GM21825 (cell line): ENCODE data around the gene PPP1R1B.

Source experiments
- ATAC-seq: cut with Tn5 transposase; IDR thresholded peaks from one replicate; pipeline ENCODE4 v1.9.1; 2021; ENCODE audit warnings: mild to moderate bottlenecking, moderate library complexity; ENCODE audit not compliant: unreplicated experiment

The PPP1R1B gene

DNA sequence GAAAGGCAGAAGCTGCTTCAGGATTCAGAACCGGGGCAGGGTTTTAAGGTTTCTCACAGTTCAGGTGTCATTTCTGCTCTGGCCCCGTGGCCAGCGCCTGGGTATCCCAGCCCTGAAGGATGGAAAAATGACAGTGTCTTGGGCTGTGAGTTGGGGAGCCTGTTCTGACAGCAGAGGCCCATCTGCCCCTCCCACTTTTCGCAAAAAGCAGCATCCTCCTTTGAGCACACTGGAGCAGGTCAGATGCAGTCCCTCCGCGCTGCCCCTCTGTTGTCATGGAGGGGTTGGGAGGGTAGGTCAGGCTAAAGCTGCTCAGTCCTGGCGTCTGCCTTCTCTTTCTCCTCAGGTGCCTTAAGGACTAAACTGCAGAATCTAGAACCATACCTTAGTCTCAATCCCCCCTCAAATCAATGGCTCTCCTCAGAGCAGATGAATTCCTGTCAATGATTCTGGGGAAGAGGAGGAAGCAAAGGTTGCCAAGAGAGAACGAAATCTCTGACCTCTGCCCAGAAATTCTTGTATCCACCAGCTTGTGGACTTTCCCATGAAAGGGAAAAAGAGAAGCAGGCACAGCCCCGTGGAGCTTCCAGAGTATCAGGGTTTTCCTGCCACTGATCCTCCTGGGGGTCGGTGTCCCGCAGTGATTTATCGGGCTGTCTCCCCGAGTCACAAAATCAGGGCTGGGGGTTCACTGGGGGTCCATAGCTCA is 26.3 kb upstream of the PPP1R1B start:
- ATAC-seq: no peak

DNA sequence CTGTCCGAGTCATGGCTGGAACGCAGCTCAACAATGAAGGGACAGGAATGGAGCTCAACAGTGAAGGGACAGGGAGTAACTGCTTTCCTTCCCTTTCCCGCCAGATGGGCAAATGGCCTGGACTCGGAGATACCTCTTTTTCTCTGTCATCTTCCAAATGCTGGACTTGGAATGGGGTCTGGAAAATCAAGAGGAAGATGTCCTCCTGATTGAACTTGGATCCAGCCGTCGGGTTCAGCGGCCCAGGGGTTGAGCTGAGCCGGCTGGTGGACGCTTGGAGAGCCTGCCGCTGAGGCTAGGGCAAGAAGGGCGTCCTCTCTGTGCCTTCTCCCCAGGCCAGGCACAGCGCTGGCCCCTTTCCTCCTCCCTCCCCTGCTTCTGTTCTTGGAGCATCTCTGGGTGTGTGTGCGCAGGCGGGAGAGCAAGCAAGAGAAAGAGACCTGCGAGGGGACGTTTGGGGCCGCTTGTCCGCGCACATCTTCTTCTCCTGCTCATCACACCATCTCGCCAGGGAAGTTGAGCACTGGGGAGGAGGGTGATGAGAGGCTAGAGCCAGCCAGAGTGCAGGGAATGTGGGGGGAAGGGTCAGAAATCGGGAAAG is 25.7 kb upstream of the PPP1R1B start:
- ATAC-seq: no peak

DNA sequence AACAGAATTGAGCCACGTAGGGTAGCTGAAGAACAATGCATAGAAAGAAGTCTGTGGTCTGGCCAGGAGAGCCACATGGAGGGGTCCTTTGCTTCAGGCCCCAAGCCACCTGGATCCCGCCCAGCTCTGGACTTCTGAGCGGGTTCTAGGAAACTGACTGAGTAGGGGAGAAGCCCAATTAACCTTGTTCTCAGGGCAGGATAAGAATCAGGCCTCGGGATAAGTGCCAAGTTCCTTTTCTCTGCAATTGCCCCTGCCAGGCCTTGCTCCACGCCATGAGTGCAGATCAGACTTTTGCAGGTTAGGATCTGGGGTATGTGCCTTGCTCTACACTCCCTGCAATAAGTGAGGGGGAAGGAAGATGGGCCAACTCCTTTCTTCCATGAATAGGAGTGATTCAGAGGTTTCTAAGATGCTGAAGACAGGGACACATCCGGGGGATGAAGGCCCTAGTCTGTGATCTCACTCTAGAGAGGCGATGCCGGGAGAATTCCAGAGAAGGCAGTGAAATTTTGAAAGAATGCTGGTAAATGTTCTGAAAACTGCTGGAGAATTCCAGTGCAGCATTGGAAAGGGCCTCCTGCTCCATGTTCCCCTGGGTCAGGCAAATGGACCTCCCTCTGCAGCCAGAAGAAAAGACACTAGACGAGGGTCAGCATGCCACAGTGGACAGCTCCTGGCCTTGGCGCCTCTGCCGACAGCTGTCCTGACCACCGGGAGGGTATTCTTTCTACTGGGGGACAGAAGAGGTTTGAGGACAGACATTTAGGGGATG is 24.8 kb upstream of the PPP1R1B start:
- no peak for ATAC-seq

GRCh38 chr17:39602533-39603303 is 24.0 kb upstream of the PPP1R1B start:
- ATAC-seq: no peak

GRCh38 chr17:39603304-39604016 is 23.3 kb upstream of the PPP1R1B start:
- no peak for ATAC-seq

DNA sequence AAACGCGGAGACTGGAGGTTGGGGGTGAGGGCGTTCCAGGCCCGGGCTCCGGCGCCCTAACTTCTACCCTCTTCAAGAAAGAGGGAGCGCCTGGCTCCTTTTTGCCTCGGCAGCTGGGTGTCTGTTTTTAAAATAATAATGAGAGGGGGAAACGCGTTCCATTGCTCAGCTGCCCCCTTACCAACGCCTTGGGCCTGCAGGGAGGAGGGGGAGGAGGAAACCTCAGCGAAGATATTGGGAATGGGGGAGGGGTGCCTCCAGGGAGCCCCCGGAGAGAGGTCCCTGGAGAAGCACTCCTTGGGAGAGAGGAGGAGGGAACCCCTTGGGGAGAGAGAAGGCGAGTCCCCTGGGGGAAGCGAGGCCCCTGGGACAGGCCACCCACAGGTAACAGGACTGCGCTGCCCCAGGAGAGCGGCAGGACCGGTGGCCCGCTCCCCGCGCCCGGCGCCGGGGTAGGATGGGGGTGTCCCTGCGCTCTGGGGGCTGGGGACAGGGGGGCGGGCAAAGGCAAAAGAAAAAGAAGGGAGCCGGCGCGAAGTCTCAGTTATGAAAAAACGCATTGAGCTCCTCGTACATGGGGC is 21.8 kb upstream of the PPP1R1B start:
- ATAC-seq: no peak

DNA sequence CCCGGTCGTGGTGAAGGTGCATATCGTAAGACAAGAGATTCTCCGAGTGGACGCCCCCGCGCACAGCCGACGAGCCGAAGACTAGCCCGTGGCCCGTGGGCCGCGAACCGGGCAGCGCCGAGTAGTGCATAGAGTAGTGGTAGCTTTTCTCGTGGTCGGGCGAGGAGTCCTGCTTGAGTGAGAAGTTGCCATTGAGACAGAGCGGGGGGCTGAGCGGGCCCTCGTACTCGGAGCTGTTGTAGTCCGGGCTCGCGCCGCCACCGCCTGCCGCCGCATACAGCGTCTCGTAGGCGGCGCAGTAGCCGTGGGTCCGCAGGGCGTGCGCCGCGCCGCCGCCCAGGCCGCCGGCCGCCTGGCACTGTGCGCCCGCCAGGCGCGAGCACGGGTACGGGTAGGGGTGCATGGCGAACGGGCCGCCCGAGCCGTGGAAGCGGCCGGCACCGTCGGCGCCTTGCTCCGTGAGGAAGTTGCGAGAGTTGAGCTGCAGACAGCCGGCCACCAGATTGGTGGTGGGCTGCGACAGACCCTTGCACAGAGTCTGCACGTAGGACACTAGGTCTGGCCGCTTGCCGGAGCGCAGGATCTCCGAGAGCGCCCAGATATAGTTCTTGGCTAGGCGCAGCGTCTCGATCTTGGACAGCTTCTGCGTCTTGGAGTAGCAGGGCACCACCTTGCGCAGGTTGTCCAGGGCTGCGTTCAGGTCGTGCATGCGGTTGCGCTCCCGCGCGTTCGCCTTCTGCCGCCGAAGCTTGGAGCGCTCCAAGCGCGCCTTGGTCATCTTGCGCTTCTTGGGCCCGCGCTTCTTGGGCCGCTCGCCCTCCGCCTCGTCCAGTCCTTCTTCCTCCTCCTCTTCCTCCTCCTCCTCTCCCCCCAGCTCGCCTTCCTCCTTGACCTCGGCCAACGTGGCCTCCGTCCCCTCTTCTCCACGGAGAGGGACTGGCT is 21.0 kb upstream of the PPP1R1B start:
- no peak for ATAC-seq

- ATAC-seq: no peak
Measured at GRCh38 chr17:39606434-39607056, 20.2 kb upstream of the PPP1R1B start.

DNA sequence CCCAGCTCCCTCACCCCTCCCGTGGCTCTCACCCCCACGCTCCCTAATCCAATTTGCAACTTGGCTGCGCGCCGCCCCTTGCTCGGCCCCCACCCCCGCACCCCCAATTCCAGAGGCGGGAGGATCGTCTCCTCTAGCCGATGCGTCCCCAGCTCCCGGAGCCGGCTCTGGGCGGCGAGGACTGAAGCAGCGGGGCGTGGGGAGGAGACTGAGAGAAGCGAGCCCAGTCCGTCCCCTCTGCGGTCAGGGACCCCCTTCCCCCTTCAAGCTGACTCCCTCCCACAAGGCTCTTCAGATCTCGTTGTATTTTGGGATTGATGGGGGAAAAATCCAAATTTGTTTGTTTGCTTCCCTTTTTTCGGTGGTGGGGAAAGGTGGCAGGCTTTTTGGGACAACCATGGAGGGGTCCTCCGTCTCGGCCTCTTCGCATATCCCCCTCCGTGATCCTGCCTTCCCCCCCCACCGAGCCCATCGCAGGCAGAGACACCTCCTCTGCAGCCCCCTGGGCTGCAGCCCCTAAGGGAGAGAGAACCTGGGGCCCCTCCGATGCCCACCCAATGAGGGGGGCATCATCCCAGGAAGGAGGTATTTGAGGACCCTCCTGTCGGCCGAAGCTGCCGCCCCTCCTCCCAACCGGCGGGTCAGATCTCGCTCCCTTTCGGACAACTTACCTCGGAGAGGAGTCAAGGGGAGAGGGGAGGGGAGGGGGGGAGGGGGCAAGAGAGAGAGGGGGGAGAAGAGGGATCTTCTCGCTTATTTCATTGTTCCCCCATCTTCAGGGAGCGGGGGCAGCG is 19.5 kb upstream of the PPP1R1B start:
- ATAC-seq: no peak

GRCh38 chr17:39607851-39608130 is 19.0 kb upstream of the PPP1R1B start, which contains the start of gene NEUROD2:
Gene NEUROD2, minus strand, starts transcription at chr17:39607920. Its CDS starts 1,321 bp downstream, at chr17:39606599.
- no peak for ATAC-seq

DNA sequence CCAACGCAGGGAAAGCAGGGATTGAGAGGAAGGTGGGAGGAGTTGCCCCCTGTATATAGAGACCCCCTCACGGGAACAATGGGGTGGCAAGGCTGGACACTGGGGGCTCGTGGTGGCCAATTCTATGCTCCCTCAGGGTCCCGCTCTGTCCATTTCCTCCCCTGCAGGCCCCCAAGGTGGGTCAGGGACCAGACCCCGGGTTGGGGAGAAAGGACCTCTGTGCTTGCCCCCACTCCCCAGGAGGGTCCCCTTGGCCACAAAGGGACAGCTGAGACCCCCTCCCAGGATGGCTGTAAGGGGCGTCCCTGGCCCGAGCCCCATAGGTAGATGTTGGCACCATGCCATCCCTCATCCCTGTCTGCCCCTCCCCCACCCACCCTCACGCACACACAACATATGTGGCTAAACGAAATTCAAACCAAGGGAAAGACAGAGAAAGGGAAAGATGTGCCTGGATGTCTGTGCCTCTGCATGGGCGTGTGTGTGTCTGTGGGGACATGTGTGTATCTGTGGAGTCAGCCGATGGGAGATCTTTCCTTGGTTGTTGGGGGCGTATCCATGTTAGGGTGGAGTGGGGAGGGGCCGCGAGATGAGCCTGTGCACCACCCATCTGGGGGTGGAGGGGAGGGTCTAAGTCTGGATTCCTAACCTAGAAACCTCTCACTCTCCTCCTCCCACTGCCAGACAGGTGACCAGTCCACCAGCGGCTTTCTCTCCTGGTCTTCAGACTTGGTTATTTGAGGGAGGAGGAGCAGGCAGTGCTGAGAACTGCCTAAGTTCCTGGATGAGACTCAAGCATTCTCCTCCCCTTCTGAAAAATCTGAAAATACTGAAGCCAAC is 18.4 kb upstream of the PPP1R1B start:
- no peak for ATAC-seq

DNA sequence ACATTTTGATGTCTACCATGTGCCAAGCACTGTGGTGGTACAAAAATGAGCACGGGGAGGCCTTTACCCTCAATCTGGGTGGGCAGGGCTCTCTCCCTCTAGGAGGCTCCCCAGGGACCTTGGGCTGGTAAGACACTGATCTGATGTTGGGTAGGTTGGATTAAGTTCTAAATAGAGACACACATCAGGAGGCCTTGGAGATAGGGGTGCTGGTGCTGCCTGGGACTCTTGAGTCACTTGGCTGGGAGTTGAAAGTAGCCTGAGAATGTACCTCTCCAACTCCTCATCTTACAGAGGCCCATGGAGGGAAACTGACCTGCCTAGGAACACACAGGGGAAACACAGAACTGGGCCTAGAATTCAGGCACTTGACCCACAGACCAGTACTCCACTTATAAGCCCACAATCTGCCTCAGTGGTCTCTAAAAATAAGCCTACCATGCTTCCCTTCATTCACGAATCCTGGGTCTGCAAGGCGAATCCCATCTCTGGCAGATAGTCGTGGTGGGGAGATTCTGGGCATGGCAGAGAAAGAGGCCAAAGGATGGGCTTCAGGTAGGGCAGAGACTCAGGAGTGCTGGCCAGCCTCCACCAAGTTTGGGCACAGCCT is 17.2 kb upstream of the PPP1R1B start:
- no peak for ATAC-seq

DNA sequence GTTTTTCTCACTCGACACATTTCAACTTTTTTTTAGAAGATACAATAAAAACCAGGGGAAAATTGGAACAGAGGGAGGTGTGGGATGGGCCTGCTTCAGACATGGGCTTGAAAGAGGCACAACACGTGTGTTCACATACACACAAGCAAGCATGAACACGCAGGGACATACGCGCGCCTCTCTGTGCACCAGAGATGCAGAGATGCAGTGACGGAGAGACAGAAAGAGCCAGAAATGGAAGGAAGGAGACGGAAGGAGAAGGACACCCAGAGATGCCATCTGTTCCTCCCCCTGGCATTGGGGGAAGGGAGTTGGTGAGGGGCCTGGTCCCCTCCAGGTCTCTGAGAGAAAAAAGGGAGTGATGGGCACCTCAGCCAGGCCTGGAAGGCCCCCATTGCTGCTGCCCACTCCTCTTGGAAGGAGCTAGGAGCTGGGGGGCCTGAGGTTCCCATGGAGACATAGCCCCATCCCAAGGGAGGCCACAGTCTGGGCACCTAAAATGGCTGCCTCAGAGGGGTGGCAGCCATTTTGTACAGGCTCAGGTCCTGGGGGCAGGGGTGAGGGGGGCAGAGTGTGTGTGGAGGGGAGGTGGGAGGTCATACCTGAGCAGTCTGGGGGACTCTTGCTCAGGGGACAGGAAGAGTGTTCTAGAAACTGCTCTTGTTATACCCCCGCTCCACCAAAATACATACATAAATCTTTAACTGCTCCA is 15.2 kb upstream of the PPP1R1B start:
- ATAC-seq: no peak

GRCh38 chr17:39612291-39612894 is 14.4 kb upstream of the PPP1R1B start:
- no peak for ATAC-seq

GRCh38 chr17:39612935-39613464 is 13.8 kb upstream of the PPP1R1B start:
- no peak for ATAC-seq
